BLaER1 (cell line): ENCODE results near the gene STK26.

Source experiments
- H3K27ac ChIP-seq: shearing (Covaris generic); formaldehyde crosslinking; 2 replicates; pipeline ENCODE4 v1.8.1; 2022
- H3K27me3 ChIP-seq: shearing (Covaris generic); formaldehyde crosslinking; 2 replicates; pipeline ENCODE4 v1.8.1; 2022
- H3K36me3 ChIP-seq: shearing (Covaris generic); formaldehyde crosslinking; 2 replicates; pipeline ENCODE4 v1.8.1; 2022
- H3K4me1 ChIP-seq: shearing (Covaris generic); formaldehyde crosslinking; 2 replicates; pipeline ENCODE4 v1.8.1; 2022
- H3K4me2 ChIP-seq: shearing (Covaris generic); formaldehyde crosslinking; 2 replicates; pipeline ENCODE4 v1.8.1; 2022
- H3K4me3 ChIP-seq: shearing (Covaris generic); formaldehyde crosslinking; 2 replicates; pipeline ENCODE4 v1.8.1; 2022
- H3K9ac ChIP-seq: shearing (Covaris generic); formaldehyde crosslinking; 2 replicates; pipeline ENCODE4 v1.8.1; 2022
- H3K9me3 ChIP-seq: shearing (Covaris generic); formaldehyde crosslinking; 2 replicates; pipeline ENCODE4 v1.8.1; 2022
- H4K20me1 ChIP-seq: shearing (Covaris generic); formaldehyde crosslinking; 2 replicates; pipeline ENCODE4 v1.8.1; 2022
- Cebpa-rat ChIP-seq: shearing (Covaris generic); IDR thresholded peaks from 2 replicates; pipeline ENCODE4 v1.8.1; 2022

Gene STK26

GRCh38 chrX:132059973-132060540 lies 37.0 kb downstream of the STK26 start:
- Histone ChIP-seq H3K36me3 (peaks cover 39% of the 10 kb centered on the region), H3K27ac (no peak overlapping the region), H3K4me3 (no peak overlapping the region), H3K9me3 (no peaks in the 10 kb centered on the region), H4K20me1 (peaks cover 87% of the 10 kb centered on the region), H3K4me2 (no peak overlapping the region), H3K27me3 (peaks cover 88% of the 10 kb centered on the region), H3K4me1 (no peaks in the 10 kb centered on the region), H3K9ac (no peak overlapping the region)
- no peak for TF ChIP-seq Cebpa-rat

GRCh38 chrX:132063334-132063733 lies 40.2 kb downstream of the STK26 start:
- H3K4me1 ChIP-seq, result no peaks in the 10 kb centered on the region
- peaks cover 24% of the 10 kb centered on the region; the same call in 1 of the 2 replicates for H3K36me3 ChIP-seq
- no peak for TF ChIP-seq Cebpa-rat
- peaks cover 70% of the 10 kb centered on the region for H4K20me1 ChIP-seq
- no peaks in the 10 kb centered on the region for H3K9me3 ChIP-seq
- no peak overlapping the region for H3K4me2 ChIP-seq
- peaks cover 89% of the 10 kb centered on the region for H3K27me3 ChIP-seq
- H3K27ac ChIP-seq, result no peak overlapping the region
- no peak overlapping the region for H3K4me3 ChIP-seq
- H3K9ac ChIP-seq, result no peak overlapping the region

- Histone ChIP-seq H4K20me1 (peaks cover 67% of the 10 kb centered on the region), H3K4me1 (no peaks in the 10 kb centered on the region), H3K27me3 (peaks cover 94% of the 10 kb centered on the region), H3K36me3 (peaks cover 29% of the 10 kb centered on the region), H3K4me3 (no peak overlapping the region), H3K4me2 (no peak overlapping the region), H3K27ac (no peak overlapping the region), H3K9me3 (no peaks in the 10 kb centered on the region), H3K9ac (no peak overlapping the region)
- no peak for TF ChIP-seq Cebpa-rat
Observed at GRCh38 chrX:132063862-132064261, 40.8 kb downstream of the STK26 start.

GRCh38 chrX:132068405-132068804 lies 45.3 kb downstream of the STK26 start:
- H3K4me1 ChIP-seq, result no peaks in the 10 kb centered on the region
- H3K36me3 ChIP-seq, result peaks cover 36% of the 10 kb centered on the region
- H3K4me3 ChIP-seq, result no peak overlapping the region
- peaks cover 49% of the 10 kb centered on the region for H4K20me1 ChIP-seq
- H3K9ac ChIP-seq, result no peak overlapping the region
- no peak overlapping the region for H3K27ac ChIP-seq
- no peaks in the 10 kb centered on the region for H3K9me3 ChIP-seq
- H3K27me3 ChIP-seq, result peaks cover 94% of the 10 kb centered on the region
- H3K4me2 ChIP-seq, result no peak overlapping the region
- no peak for TF ChIP-seq Cebpa-rat

- no peak for TF ChIP-seq Cebpa-rat
- Histone ChIP-seq H3K4me1 (no peaks in the 10 kb centered on the region), H3K36me3 (peaks cover 25% of the 10 kb centered on the region), H3K9ac (no peak overlapping the region), H3K9me3 (no peaks in the 10 kb centered on the region), H3K4me3 (no peak overlapping the region), H3K27me3 (peaks cover 86% of the 10 kb centered on the region), H4K20me1 (peaks cover 35% of the 10 kb centered on the region), H3K27ac (no peak overlapping the region), H3K4me2 (no peak overlapping the region)
Observed at GRCh38 chrX:132071254-132071653, 48.2 kb downstream of the STK26 start.

- TF ChIP-seq Cebpa-rat, result no peak
- Histone ChIP-seq H3K4me2 (no peak overlapping the region), H3K9me3 (no peaks in the 10 kb centered on the region)
Observed at GRCh38 chrX:132077414-132077813, 54.3 kb downstream of the STK26 start.

GRCh38 chrX:132077912-132078311 lies 54.8 kb downstream of the STK26 start:
- 0 out of 2 replicates have a peak, but pooled peaks cover 1% of the 10 kb centered on the region for H3K36me3 ChIP-seq
- H3K9me3 ChIP-seq, result no peaks in the 10 kb centered on the region
- no peak overlapping the region for H3K4me2 ChIP-seq
- H3K4me1 ChIP-seq, result no peaks in the 10 kb centered on the region
- no peak overlapping the region for H3K9ac ChIP-seq
- H3K27ac ChIP-seq, result no peak overlapping the region
- no peak overlapping the region for H3K4me3 ChIP-seq
- peaks cover 84% of the 10 kb centered on the region for H3K27me3 ChIP-seq
- no peak for TF ChIP-seq Cebpa-rat
- H4K20me1 ChIP-seq, result peaks cover 24% of the 10 kb centered on the region; the same call in 1 of the 2 replicates

More at GRCh38 chrX:132077414-132077813, 54.3 kb downstream of the STK26 start:
- Histone ChIP-seq H3K4me3 (no peak overlapping the region), H3K4me1 (no peaks in the 10 kb centered on the region), H3K27ac (no peak overlapping the region), H3K9ac (no peak overlapping the region), H4K20me1 (peaks cover 29% of the 10 kb centered on the region; the same call in 1 of the 2 replicates), H3K36me3 (peaks cover 6% of the 10 kb centered on the region; the same call in 1 of the 2 replicates), H3K27me3 (peaks cover 84% of the 10 kb centered on the region)

- H3K36me3 ChIP-seq, result no peaks in the 10 kb centered on the region
- peaks cover 83% of the 10 kb centered on the region for H3K27me3 ChIP-seq
- H3K4me2 ChIP-seq, result no peak overlapping the region
- no peaks in the 10 kb centered on the region for H3K9me3 ChIP-seq
- no peak overlapping the region for H3K4me3 ChIP-seq
- H3K27ac ChIP-seq, result no peak overlapping the region
- H3K9ac ChIP-seq, result no peak overlapping the region
- H4K20me1 ChIP-seq, result peaks cover 9% of the 10 kb centered on the region; the same call in 1 of the 2 replicates
- TF ChIP-seq Cebpa-rat, result no peak
- peaks cover 5% of the 10 kb centered on the region for H3K4me1 ChIP-seq
Observed at GRCh38 chrX:132085786-132086185, 62.7 kb downstream of the STK26 start.

GRCh38 chrX:132086672-132087071 lies 63.6 kb downstream of the STK26 start:
- no peak overlapping the region for H3K9ac ChIP-seq
- H3K4me1 ChIP-seq, result peaks cover 9% of the 10 kb centered on the region
- no peak overlapping the region for H3K27ac ChIP-seq
- no peak overlapping the region for H3K4me3 ChIP-seq
- no peak for TF ChIP-seq Cebpa-rat
- H3K4me2 ChIP-seq, result no peak overlapping the region
- H3K9me3 ChIP-seq, result no peaks in the 10 kb centered on the region
- peaks cover 87% of the 10 kb centered on the region for H3K27me3 ChIP-seq
- H4K20me1 ChIP-seq, result peaks cover 9% of the 10 kb centered on the region; the same call in 1 of the 2 replicates
- no peaks in the 10 kb centered on the region for H3K36me3 ChIP-seq

- Histone ChIP-seq H3K4me3 (no peak overlapping the region), H3K9me3 (no peaks in the 10 kb centered on the region), H3K27ac (no peak overlapping the region), H3K4me1 (peaks cover 9% of the 10 kb centered on the region), H3K9ac (no peak overlapping the region), H4K20me1 (peaks cover 18% of the 10 kb centered on the region; the same call in 1 of the 2 replicates), H3K27me3 (peaks cover 86% of the 10 kb centered on the region), H3K36me3 (no peaks in the 10 kb centered on the region), H3K4me2 (no peak overlapping the region)
- TF ChIP-seq Cebpa-rat, result no peak
Observed at GRCh38 chrX:132088864-132089263, 65.8 kb downstream of the STK26 start.
